GM23338 (cell line): ENCODE measurements around the gene WNT4. TPM values are rescaled to one million over a fixed set of nuclear protein-coding genes. Genes with fewer than 3 reads are reported as not detected.

ENCODE experiments used
- ATAC-seq: fragments of 200-7000 bp; cut with Tn5 transposase; 3 replicates; pipeline ENCODE4 v1.9.1; 2020
- DNase-seq: peaks from one replicate; pipeline ENCODE4 v3.0.0-alpha.2; 2015; ENCODE audit warnings: low spot score
- H2AFZ ChIP-seq: fragments of 200-600 bp; sonication (generic); 2 replicates; pipeline ENCODE4 v1.8.0; 2016; ENCODE audit warnings: antibody characterized with exemption, mild to moderate bottlenecking, moderate library complexity
- H3F3A ChIP-seq: fragments of 200-600 bp; sonication (generic); replicated peaks from 2 replicates; pipeline ENCODE4 v1.8.0; 2017; ENCODE audit warnings: antibody characterized with exemption, mixed run types, low read depth
- H3K27ac ChIP-seq: fragments of 200-600 bp; sonication (generic); 2 replicates; pipeline ENCODE4 v1.6.1; 2016; ENCODE audit warnings: low read depth
- H3K27me3 ChIP-seq: fragments of 200-600 bp; sonication (generic); 2 replicates; pipeline ENCODE4 v1.8.0; 2016; ENCODE audit warnings: mild to moderate bottlenecking, mixed run types, moderate library complexity; ENCODE audit not compliant: insufficient read depth
- H3K36me3 ChIP-seq: fragments of 200-600 bp; sonication (generic); 2 replicates; pipeline ENCODE4 v1.8.0; 2016; ENCODE audit warnings: mild to moderate bottlenecking; ENCODE audit not compliant: insufficient read depth
- H3K4me1 ChIP-seq: fragments of 200-600 bp; sonication (generic); 2 replicates; pipeline ENCODE4 v1.8.0; 2016; ENCODE audit warnings: mild to moderate bottlenecking, moderate library complexity; ENCODE audit not compliant: insufficient read depth
- H3K4me2 ChIP-seq: fragments of 200-600 bp; sonication (generic); 2 replicates; pipeline ENCODE4 v1.7.1; 2017; ENCODE audit warnings: mixed run types
- H3K4me3 ChIP-seq: fragments of 200-600 bp; sonication (generic); 2 replicates; pipeline ENCODE4 v1.6.1; 2016; ENCODE audit warnings: mixed run types
- H3K79me2 ChIP-seq: fragments of 200-600 bp; sonication (generic); replicated peaks from 2 replicates; pipeline ENCODE4 v1.8.0; 2017; ENCODE audit warnings: mild to moderate bottlenecking; ENCODE audit not compliant: insufficient read depth
- H3K9me2 ChIP-seq: fragments of 200-600 bp; sonication (generic); 2 replicates; pipeline ENCODE4 v1.8.0; 2017; ENCODE audit not compliant: insufficient read depth
- H4K20me1 ChIP-seq: fragments of 200-600 bp; sonication (generic); replicated peaks from 2 replicates; pipeline ENCODE4 v1.8.0; 2017; ENCODE audit warnings: mild to moderate bottlenecking; ENCODE audit not compliant: insufficient read depth
- H3K27ac Mint-ChIP-seq: 2 replicates; pipeline ENCODE4 v1.8.0; 2020; ENCODE audit warnings: inconsistent platforms, mild to moderate bottlenecking, moderate library complexity, mixed read lengths
- H3K27me3 Mint-ChIP-seq: 3 replicates; pipeline ENCODE4 v1.8.0; 2022; ENCODE audit warnings: low read depth, mild to moderate bottlenecking, moderate library complexity, mixed read lengths, inconsistent platforms; ENCODE audit not compliant: insufficient read depth, poor library complexity
- H3K36me3 Mint-ChIP-seq: 3 replicates; pipeline ENCODE4 v1.8.0; 2021; ENCODE audit warnings: low read depth, mild to moderate bottlenecking, inconsistent platforms, moderate library complexity, mixed read lengths
- H3K4me1 Mint-ChIP-seq: 3 replicates; pipeline ENCODE4 v1.8.0; 2020; ENCODE audit warnings: mild to moderate bottlenecking, inconsistent platforms, mixed read lengths
- H3K4me3 Mint-ChIP-seq: 3 replicates; pipeline ENCODE4 v1.8.0; 2021; ENCODE audit warnings: moderate library complexity, mild to moderate bottlenecking, inconsistent platforms, mixed read lengths
- H3K9me3 Mint-ChIP-seq: 3 replicates; pipeline ENCODE4 v1.8.0; 2020; ENCODE audit warnings: moderate library complexity, mild to moderate bottlenecking, inconsistent platforms, mixed read lengths
- CREB1 ChIP-seq: fragments of 250-450 bp; sonication (Bioruptor Pico); IDR thresholded peaks from 2 replicates; pipeline ENCODE4 v1.5.0; 2020; ENCODE audit warnings: low read depth, mild to moderate bottlenecking, moderate library complexity
- CTCF ChIP-seq, 2 experiments: fragments of 200-600 bp in 1 of 2; sonication (generic) in 1 of 2; conservative IDR thresholded peaks; 2 replicates each; pipeline versions ENCODE4 v1.5.1 to v1.6.1; 2016 to 2017; ENCODE audit warnings: antibody characterized with exemption in 2 of 2, low read depth in 2 of 2, mild to moderate bottlenecking in 2 of 2, moderate library complexity in 1 of 2
- EZH2 ChIP-seq: fragments of 200-600 bp; sonication (generic); IDR thresholded peaks from one replicate; pipeline ENCODE4 v1.8.0; 2017; ENCODE audit warnings: antibody characterized with exemption, mild to moderate bottlenecking, low read depth; ENCODE audit not compliant: unreplicated experiment
- JUNB ChIP-seq: IDR thresholded peaks from one replicate; pipeline ENCODE4 v1.6.1; 2016; ENCODE audit warnings: antibody characterized with exemption; ENCODE audit not compliant: unreplicated experiment
- NANOG ChIP-seq: IDR thresholded peaks from 2 replicates; pipeline ENCODE4 v1.6.1; 2016; ENCODE audit warnings: antibody characterized with exemption, borderline replicate concordance
- POLR2AphosphoS5 ChIP-seq: IDR thresholded peaks from 2 replicates; pipeline ENCODE4 v1.6.1; 2016; ENCODE audit warnings: antibody characterized with exemption, low read depth
- REST ChIP-seq: IDR thresholded peaks from one replicate; pipeline ENCODE4 v1.6.1; 2018; ENCODE audit warnings: antibody characterized with exemption; ENCODE audit not compliant: unreplicated experiment
- STAT1 ChIP-seq: IDR thresholded peaks from one replicate; pipeline ENCODE4 v1.6.1; 2016; ENCODE audit warnings: antibody characterized with exemption; ENCODE audit not compliant: unreplicated experiment
- ZNF114 ChIP-seq: fragments of 250-450 bp; sonication (Bioruptor Pico); IDR thresholded peaks from 2 replicates; pipeline ENCODE4 v1.5.0; 2020; ENCODE audit warnings: mild to moderate bottlenecking, moderate library complexity
- ZNF462 ChIP-seq: fragments of 250-450 bp; sonication (Bioruptor Pico); IDR thresholded peaks from 2 replicates; pipeline ENCODE4 v1.5.0; 2020; ENCODE audit warnings: mild to moderate bottlenecking, moderate library complexity
- polyA plus RNA-seq: library from polyadenylated mRNA; unstranded; fragments of >200 nt; fragmentation: Nextera tagmentation; extraction: Ambion mirVana; gene quantifications from 2 replicates; pipeline ENCODE4 v1.2.1, GENCODE V29; 2016
- total RNA-seq: library from RNA; depleted of rRNA; stranded (reverse); fragments of >200 nt; shearing (Covaris generic); gene quantifications from 2 replicates; pipeline ENCODE4 v1.2.3, GENCODE V29; 2014

Gene WNT4
- total and polyA plus RNA-seq, 2 experiments from 2014 or later = 0.59 to 0.79 TPM

GRCh38 chr1:22102746-22103145, 40.2 kb downstream of the WNT4 start (continued):
- TF ChIP-seq EZH2 (no peak), STAT1 (no peak), POLR2AphosphoS5 (no peak), ZNF462 (CRISPR knock-in tag) (no peak)

GRCh38 chr1:22101995-22102394, 40.9 kb downstream of the WNT4 start:
- H3K9me2 ChIP-seq = no peaks in the 10 kb centered on the region
- H3K4me2 ChIP-seq = no peak overlapping the region
- H3K4me1 ChIP-seq = no peaks in the 10 kb centered on the region; the same call in 1 of the 2 replicates
- H3K4me1 Mint-ChIP-seq = peaks cover 12% of the 10 kb centered on the region
- no peaks in the 10 kb centered on the region for H3F3A ChIP-seq
- no peaks in the 10 kb centered on the region for H3K27me3 ChIP-seq
- H3K4me3 Mint-ChIP-seq = no peak overlapping the region
- peaks cover 5% of the 10 kb centered on the region; the same call in 1 of the 2 replicates for H3K36me3 ChIP-seq
- H3K27ac Mint-ChIP-seq = no peak overlapping the region
- TF ChIP-seq STAT1 = no peak
- TF ChIP-seq CREB1 (CRISPR knock-in tag) = no peak
- no peak for TF ChIP-seq JUNB
- no peak for TF ChIP-seq REST
- TF ChIP-seq NANOG = no peak
- TF ChIP-seq ZNF114 = no peak
- TF ChIP-seq CTCF (conservative IDR thresholded peaks at IDR 0.05; ENCODE audit: low read depth in 2 of 2) = no peak
- 0 out of 2 replicates have a peak overlapping the region, but pooled peaks have one; percentile 1 for H3K27ac ChIP-seq
- H2AFZ ChIP-seq = no peak overlapping the region
- H3K9me3 Mint-ChIP-seq = no peaks in the 10 kb centered on the region
- H3K27me3 Mint-ChIP-seq = no peaks in the 10 kb centered on the region
- H3K4me3 ChIP-seq = no peak overlapping the region
- peaks cover 33% of the 10 kb centered on the region for H3K79me2 ChIP-seq
- no peak for DNase-seq
- H3K36me3 Mint-ChIP-seq = peaks cover 3% of the 10 kb centered on the region; the same call in 1 of the 3 replicates
- ATAC-seq = no peak
- H4K20me1 ChIP-seq = peaks cover 3% of the 10 kb centered on the region; the same call in 1 of the 2 replicates
